GM21529 (cell line): ENCODE measurements around the gene LPP.
A peak's percentile ranks its signal among the peaks of the same experiment; 100 is the strongest.

ENCODE experiments used
- ATAC-seq: cut with Tn5 transposase; IDR thresholded peaks from one replicate; pipeline ENCODE4 v1.9.1; 2021; ENCODE audit not compliant: unreplicated experiment

Gene LPP

GRCh38 chr3:188323067-188323842 is 169.3 kb downstream of the LPP start:
- ATAC-seq, result no peak

GRCh38 chr3:188326111-188326510 is 172.2 kb downstream of the LPP start:
- ATAC-seq, result no peak

- ATAC-seq, result no peak
These were observed 173.0 kb downstream of the LPP start for GRCh38 chr3:188326968-188327367.

- ATAC-seq, result no peak
These were observed 173.5 kb downstream of the LPP start for GRCh38 chr3:188327433-188327832.

- ATAC-seq, result no peak
These were observed 176.2 kb downstream of the LPP start for GRCh38 chr3:188330138-188330537.

- no peak for ATAC-seq
These were observed 177.2 kb downstream of the LPP start for GRCh38 chr3:188331166-188331565.

- no peak for ATAC-seq
These were observed 178.1 kb downstream of the LPP start for GRCh38 chr3:188332085-188332484.

- ATAC-seq, result no peak
These were observed 181.7 kb downstream of the LPP start for GRCh38 chr3:188335656-188336055.

GRCh38 chr3:188336178-188336577 is 182.2 kb downstream of the LPP start:
- ATAC-seq, result no peak

- ATAC-seq, result no peak
These were observed 183.3 kb downstream of the LPP start for GRCh38 chr3:188337232-188337631.

GRCh38 chr3:188338086-188338485 is 184.1 kb downstream of the LPP start:
- no peak for ATAC-seq

- peak; percentile 70 for ATAC-seq
These were observed 185.7 kb downstream of the LPP start for GRCh38 chr3:188339410-188340295.

GRCh38 chr3:188341501-188341900 is 187.5 kb downstream of the LPP start:
- no peak for ATAC-seq

GRCh38 chr3:188342991-188343732 is 189.2 kb downstream of the LPP start:
- no peak for ATAC-seq

- no peak for ATAC-seq
These were observed 189.9 kb downstream of the LPP start for GRCh38 chr3:188343894-188344293.

- no peak for ATAC-seq
These were observed 191.3 kb downstream of the LPP start for GRCh38 chr3:188345223-188345622.

GRCh38 chr3:188348435-188349244 is 194.7 kb downstream of the LPP start:
- ATAC-seq, result no peak

GRCh38 chr3:188349351-188349901 is 195.5 kb downstream of the LPP start:
- ATAC-seq, result no peak

- ATAC-seq, result no peak
These were observed 196.0 kb downstream of the LPP start for GRCh38 chr3:188349933-188350332.

GRCh38 chr3:188350961-188351360 is 197.0 kb downstream of the LPP start:
- no peak for ATAC-seq
